Ureter (tissue), 1 donor: Measurements from ENCODE around the gene HEXIM1. TPM values are rescaled to one million over a fixed set of nuclear protein-coding genes. Genes with fewer than 3 reads are reported as not detected.

Experiments
- DNase-seq: peaks from one replicate; pipeline ENCODE4 v3.0.0-alpha.2; 2020; ENCODE audit warnings: low spot score
- total RNA-seq: library from RNA; stranded (reverse); gene quantifications from one replicate; pipeline ENCODE4 v1.2.4, GENCODE V29; 2023
- donor health status: DM: yes; HTN: yes; CAD: no.

The HEXIM1 gene
- total RNA-seq, 1 donor from 2014 or later, result 47.0 TPM

- DNase-seq, result no peak
These were observed 23.9 kb downstream of the HEXIM1 start for GRCh38 chr17:45172232-45172540.

GRCh38 chr17:45172541-45173286 is 24.4 kb downstream of the HEXIM1 start:
- DNase-seq, result peak; percentile 87

GRCh38 chr17:45175759-45176115 is 27.5 kb downstream of the HEXIM1 start:
- DNase-seq, result no peak

GRCh38 chr17:45177563-45177962 is 29.3 kb downstream of the HEXIM1 start:
- DNase-seq, result no peak

- no peak for DNase-seq
These were observed 35.9 kb downstream of the HEXIM1 start for GRCh38 chr17:45184144-45184543.

DNA sequence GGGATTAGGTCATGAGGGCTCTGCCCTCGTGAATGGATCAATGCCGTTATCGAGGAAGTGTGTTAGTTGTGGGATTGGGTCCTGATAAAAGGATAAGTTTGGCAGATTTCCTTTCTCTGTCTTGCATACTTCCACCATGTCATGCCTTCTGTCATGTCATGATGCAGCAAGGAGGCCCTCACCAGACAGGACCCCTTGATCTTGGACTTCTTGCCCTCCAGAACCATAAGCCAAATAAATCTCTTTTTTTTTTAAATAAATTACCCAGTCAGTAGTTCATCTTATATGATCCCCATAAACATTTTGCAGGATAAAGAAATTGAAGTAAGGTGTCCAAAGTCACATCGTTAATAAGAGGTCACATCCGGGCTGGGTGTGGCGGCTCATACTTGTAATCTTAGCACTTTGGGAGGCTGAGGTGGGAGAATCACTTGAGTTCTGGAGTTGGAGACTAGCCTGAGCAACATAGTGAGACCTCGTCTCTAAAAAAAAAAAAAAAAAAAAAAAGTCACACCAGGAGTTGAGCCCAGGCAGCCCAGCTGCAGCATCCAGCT is 38.6 kb downstream of the HEXIM1 start:
- DNase-seq, result no peak

DNA sequence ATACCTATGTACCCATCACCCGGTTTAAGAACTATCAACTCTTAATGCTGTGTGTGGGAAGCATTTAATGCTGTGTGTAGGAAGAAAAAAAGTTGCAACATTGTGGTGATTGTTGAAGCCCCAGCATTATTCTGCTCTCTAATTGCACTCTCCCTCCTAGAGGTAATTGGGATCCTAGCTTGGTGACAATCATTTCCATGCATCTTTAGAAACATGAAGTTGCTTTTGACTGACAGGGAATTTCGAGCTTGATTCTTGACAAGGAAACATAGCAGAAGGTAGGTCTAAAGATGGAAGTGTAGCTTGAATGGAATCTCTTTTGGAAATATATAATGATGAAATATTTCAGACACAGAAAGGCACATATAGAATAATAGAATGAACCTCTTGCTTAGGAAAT is 40.7 kb downstream of the HEXIM1 start:
- DNase-seq, result no peak

DNA sequence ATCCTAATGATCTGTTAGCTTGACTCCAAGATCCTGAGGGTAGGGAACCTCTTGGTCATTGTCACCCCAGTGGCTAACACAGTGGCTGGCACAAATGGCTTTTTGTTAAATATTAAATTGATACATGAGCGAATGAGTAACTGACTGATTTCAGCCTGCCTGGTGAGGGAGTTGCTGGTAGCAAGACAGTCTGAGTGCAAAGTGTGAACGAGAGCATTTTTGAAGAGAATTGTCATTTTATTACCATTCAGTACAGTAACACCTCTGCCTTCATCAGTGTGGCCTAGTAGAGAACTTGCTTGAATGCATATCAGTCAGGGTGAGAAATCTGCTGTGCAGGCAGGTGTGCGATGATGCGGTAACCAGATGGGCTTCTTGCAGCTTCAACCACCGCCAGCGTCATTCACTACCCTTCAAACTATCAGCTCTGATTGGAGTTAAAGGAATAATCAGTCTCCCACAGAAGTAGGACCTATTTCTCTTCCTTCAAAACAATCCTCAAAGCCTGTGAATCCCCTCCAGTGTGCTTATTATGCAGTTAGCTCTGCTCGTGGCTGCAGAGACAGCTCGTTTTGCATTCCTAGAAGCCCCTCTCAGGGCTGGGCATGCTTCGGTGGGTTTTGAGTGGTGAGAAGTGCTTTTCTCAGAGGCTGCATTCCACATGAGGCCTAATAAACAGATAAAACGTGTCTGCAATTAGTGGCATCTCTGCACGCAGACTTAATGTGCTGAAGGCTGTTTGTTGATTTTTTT is 42.4 kb downstream of the HEXIM1 start:
- no peak for DNase-seq

DNA sequence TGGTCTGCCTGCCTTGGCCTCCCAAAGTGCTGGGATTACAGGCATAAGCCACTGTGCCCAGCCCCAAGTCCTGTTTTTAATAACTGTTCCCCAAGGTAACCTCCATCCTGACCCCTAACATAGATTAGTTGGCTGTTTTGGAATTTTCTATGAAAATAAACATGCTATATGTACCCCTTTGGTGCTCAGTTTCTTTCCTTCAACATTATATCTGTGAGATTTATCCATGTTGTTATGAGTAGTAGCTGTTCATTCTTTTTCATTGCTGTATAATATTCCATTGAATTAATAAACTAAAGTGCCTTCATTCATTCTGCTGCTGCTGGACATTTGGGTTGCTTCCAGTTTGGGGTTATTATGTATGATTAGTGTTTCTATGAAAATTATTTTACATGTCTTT is 47.1 kb downstream of the HEXIM1 start:
- no peak for DNase-seq

- DNase-seq, result no peak
These were observed 48.8 kb downstream of the HEXIM1 start for GRCh38 chr17:45197108-45197507.

DNA sequence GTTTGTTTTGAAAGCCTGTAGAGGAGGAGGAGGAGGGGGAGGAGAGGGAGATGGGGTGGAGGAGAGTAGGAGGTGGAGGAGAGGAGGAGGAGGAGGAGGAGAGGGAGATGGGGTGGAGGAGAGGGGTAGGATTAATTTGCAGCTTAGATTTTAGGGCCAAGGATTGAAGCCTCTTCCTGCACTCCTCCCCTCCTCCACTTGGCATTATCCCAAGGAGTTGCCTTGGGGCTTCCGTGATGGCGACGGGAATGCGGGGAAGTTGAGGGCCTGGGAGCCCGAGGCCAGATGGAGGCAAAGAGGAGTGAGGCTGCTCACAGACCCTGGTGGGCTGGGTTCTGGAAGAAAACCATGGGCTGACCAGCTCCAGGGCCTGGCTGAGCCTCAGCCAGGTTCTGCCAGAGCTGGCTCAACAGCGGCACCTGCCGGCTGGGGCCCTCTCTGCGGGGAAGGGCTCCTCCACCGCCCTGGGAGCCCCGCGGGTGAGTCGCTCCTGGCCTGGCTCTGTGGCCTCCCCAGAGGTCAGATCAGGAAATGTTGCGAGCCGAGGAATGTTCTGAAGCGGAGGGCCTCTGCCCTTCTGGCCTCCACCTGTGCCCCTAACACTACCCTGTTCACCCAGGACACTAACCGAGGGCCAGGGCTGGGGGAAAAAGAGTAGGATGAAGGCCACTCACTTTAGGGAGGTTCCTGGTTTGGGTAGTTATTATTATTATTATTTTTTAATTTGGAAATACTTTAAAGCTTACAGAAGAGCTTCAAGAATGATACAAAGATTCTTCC is 49.5 kb downstream of the HEXIM1 start:
- peak; percentile 91 for DNase-seq

GRCh38 chr17:45200701-45201100 is 52.4 kb downstream of the HEXIM1 start:
- no peak for DNase-seq

DNA sequence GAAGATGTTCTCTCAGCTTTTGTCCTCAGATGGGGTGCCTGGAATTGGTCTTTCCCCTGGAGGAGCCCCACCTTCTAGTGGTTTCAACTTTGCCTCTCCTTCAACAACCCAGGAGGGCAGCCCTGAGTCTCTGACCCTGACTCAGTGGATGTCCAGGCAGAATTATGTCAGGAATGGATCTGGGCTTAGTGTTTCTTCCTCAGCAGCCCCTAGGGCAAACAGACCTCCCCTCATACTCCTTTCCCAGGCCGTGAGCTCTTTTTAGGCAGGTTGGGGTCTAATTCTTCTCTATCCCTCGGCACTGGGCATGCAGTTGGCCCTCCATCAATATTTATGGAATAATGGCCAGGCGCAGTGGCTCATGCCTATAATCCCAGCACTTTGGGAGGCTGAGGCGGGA is 53.2 kb downstream of the HEXIM1 start:
- DNase-seq, result no peak

Other genes starting within 250 kb of the HEXIM1 start
- gene EFTUD2, start 249.0 kb upstream of the HEXIM1 start, total RNA-seq, result 140 TPM
- gene GFAP, start 233.0 kb upstream of the HEXIM1 start, total RNA-seq, result 0.81 TPM
- 0.39 TPM for gene KIF18B, start 200.7 kb upstream of the HEXIM1 start, total RNA-seq
- gene C1QL1, start 180.2 kb upstream of the HEXIM1 start, total RNA-seq, result 1.1 TPM
- 76.4 TPM for gene DCAKD, start 96.8 kb upstream of the HEXIM1 start, total RNA-seq
- gene NMT1, start 87.2 kb upstream of the HEXIM1 start, total RNA-seq, result 125 TPM
- gene PLCD3, start 16.0 kb upstream of the HEXIM1 start, total RNA-seq, result 153 TPM
- 26.4 TPM for gene ACBD4, start 12.8 kb upstream of the HEXIM1 start, total RNA-seq
- gene HEXIM2, start 13.4 kb downstream of the HEXIM1 start, total RNA-seq, result 8.0 TPM
- gene FMNL1, start 73.4 kb downstream of the HEXIM1 start, total RNA-seq, result 19.4 TPM
- gene SPATA32, start 113.6 kb downstream of the HEXIM1 start, total RNA-seq, result not detected
- gene MAP3K14, start 168.5 kb downstream of the HEXIM1 start, total RNA-seq, result 18.7 TPM